Measurements from ENCODE around the gene MUC4. TPM values are rescaled to one million over a fixed set of nuclear protein-coding genes. Genes with fewer than 3 reads are reported as not detected.

MUC4 gene
- total RNA-seq, 1 experiment from 2014 or later, result 63.7 TPM

- no peaks in the 10 kb centered on the region for H4K20me1 ChIP-seq (ENCODE audit: insufficient read depth)
- ChIA-PET CTCF (interaction anchor here (0.6 to 0.9 kb wide), 3 partner anchors 18 to 121 kb away, joined by 3 to 10 read pairs (median 3); no protein-coding TSS in a partner anchor), POLR2A (ENCODE audit: unreplicated experiment) (interaction anchor here (0.6 to 1.2 kb wide), 11 partner anchors 10 to 241 kb away, joined by 3 to 38 read pairs (median 5); no protein-coding TSS in a partner anchor)
- intact Hi-C loops (cut with micrococcal nuclease; ENCODE audit: unreplicated experiment), result loop anchor here (1.0 to 2.0 kb wide), 4 partner anchors 17 to 123 kb away; partner anchors contain the start of gene MUC20
- peaks cover 54% of the 10 kb centered on the region for H3F3A ChIP-seq (ENCODE audit: insufficient read depth, low read depth)
- peak overlapping the region; percentile 69 for H3K4me3 ChIP-seq
- peaks cover 43% of the 10 kb centered on the region for H3K79me2 ChIP-seq (ENCODE audit: low read depth)
- peak overlapping the region; percentile 95 for H3K27ac ChIP-seq
- BruUV-seq (replicated peaks), result no TSS peak
- no peaks in the 10 kb centered on the region for H3K9me3 ChIP-seq (ENCODE audit: insufficient read depth, low read depth)
- H3K4me1 ChIP-seq (replicated peaks; ENCODE audit: insufficient read depth), result peaks cover 73% of the 10 kb centered on the region
- TF ChIP-seq CTCF (conservative IDR thresholded peaks at IDR 0.05) (no peak), EZH2 (IDR thresholded peaks at IDR 0.05; ENCODE audit: low read depth) (no peak)
- peak overlapping the region; percentile 89 for H3K4me2 ChIP-seq
- 0 out of 2 replicates have a peak, but pooled peaks cover 7% of the 10 kb centered on the region for H3K36me3 ChIP-seq (ENCODE audit: low read depth)
- no peaks in the 10 kb centered on the region for H3K27me3 ChIP-seq (ENCODE audit: insufficient read depth, low read depth)
- no peaks in the 10 kb centered on the region for H3K9me2 ChIP-seq (ENCODE audit: insufficient read depth)
- no peak overlapping the region for H2AFZ ChIP-seq
- peak; percentile 98 to 100 for DNase-seq
These were observed 9.8 kb upstream of the MUC4 start for GRCh38 chr3:195821403-195822130.

DNA sequence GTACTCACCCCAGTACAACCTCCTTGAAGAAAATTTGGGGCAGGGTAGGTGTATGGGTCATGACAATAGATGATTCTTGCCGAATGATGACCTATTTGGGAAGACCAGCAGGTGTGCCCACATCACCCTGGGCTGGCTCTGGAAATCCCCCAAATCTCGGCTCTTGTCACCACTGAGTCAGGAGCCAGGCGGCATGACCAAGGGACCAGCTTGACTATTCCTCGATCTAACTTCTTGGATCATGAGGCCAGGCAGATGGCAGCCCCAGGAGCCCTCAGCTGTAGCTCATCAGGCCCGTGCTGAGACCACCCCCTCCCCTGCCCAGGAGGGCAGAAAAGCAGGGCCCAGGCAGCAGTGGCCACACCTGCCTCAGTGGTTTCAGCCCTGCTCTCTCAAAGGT lies 9.2 kb upstream of the MUC4 start:
- H4K20me1 ChIP-seq (ENCODE audit: insufficient read depth), result no peaks in the 10 kb centered on the region
- H3F3A ChIP-seq (ENCODE audit: insufficient read depth, low read depth), result peaks cover 54% of the 10 kb centered on the region
- CTCF ChIA-PET, result no interaction called here
- H3K4me2 ChIP-seq, result peak overlapping the region; percentile 89
- peak overlapping the region; percentile 69; the same call in 1 of the 2 replicates for H3K4me3 ChIP-seq
- 0 out of 2 replicates have a peak, but pooled peaks cover 5% of the 10 kb centered on the region for H3K36me3 ChIP-seq (ENCODE audit: low read depth)
- peaks cover 39% of the 10 kb centered on the region for H3K79me2 ChIP-seq (ENCODE audit: low read depth)
- BruUV-seq (replicated peaks), result no TSS peak
- H2AFZ ChIP-seq, result no peak overlapping the region
- POLR2A ChIA-PET (ENCODE audit: unreplicated experiment), result interaction anchor here (0.7 to 1.2 kb wide), 2 partner anchors 11 to 118 kb away, joined by 8 read pairs; no protein-coding TSS in a partner anchor
- no peaks in the 10 kb centered on the region for H3K9me3 ChIP-seq (ENCODE audit: insufficient read depth, low read depth)
- H3K9me2 ChIP-seq (ENCODE audit: insufficient read depth), result no peaks in the 10 kb centered on the region
- no peak for DNase-seq
- no peak for TF ChIP-seq CTCF (conservative IDR thresholded peaks at IDR 0.05)
- no peak for TF ChIP-seq EZH2 (IDR thresholded peaks at IDR 0.05; ENCODE audit: low read depth)
- peaks cover 79% of the 10 kb centered on the region for H3K4me1 ChIP-seq (replicated peaks; ENCODE audit: insufficient read depth)
- no peaks in the 10 kb centered on the region for H3K27me3 ChIP-seq (ENCODE audit: insufficient read depth, low read depth)
- intact Hi-C loops (cut with micrococcal nuclease; ENCODE audit: unreplicated experiment), result loop anchor here (1.0 to 2.0 kb wide), 4 partner anchors 17 to 123 kb away; partner anchors contain the start of gene MUC20
- H3K27ac ChIP-seq, result peak overlapping the region; percentile 95

GRCh38 chr3:195820186-195820585 lies 8.5 kb upstream of the MUC4 start:
- Histone ChIP-seq H3K27me3 (ENCODE audit: insufficient read depth, low read depth) (no peaks in the 10 kb centered on the region), H3K79me2 (ENCODE audit: low read depth) (peaks cover 32% of the 10 kb centered on the region), H3K27ac (peak overlapping the region; percentile 95), H3K9me2 (ENCODE audit: insufficient read depth) (no peaks in the 10 kb centered on the region), H3K4me1 (replicated peaks; ENCODE audit: insufficient read depth) (peaks cover 79% of the 10 kb centered on the region), H3K4me3 (no peak overlapping the region; the same call in 1 of the 2 replicates), H3K4me2 (peak overlapping the region; percentile 89), H4K20me1 (ENCODE audit: insufficient read depth) (no peaks in the 10 kb centered on the region), H3K36me3 (ENCODE audit: low read depth) (no peaks in the 10 kb centered on the region), H3K9me3 (ENCODE audit: insufficient read depth, low read depth) (no peaks in the 10 kb centered on the region), H2AFZ (no peak overlapping the region), H3F3A (ENCODE audit: insufficient read depth, low read depth) (peaks cover 52% of the 10 kb centered on the region)
- CTCF ChIA-PET, result no interaction called here
- intact Hi-C loops (cut with micrococcal nuclease; ENCODE audit: unreplicated experiment), result loop anchor here (2.0 kb wide), 1 partner anchor 99 kb away; the partner anchor contains the start of gene MUC20
- POLR2A ChIA-PET (ENCODE audit: unreplicated experiment), result no interaction called here
- no peak for DNase-seq
- BruUV-seq (replicated peaks), result no TSS peak
- TF ChIP-seq CTCF (conservative IDR thresholded peaks at IDR 0.05) (no peak), EZH2 (IDR thresholded peaks at IDR 0.05; ENCODE audit: low read depth) (no peak)

Measured in PC-9 (cell line).